ENCODE data around the gene IQGAP3. TPM values are rescaled to one million over a fixed set of nuclear protein-coding genes. Genes with fewer than 3 reads are reported as not detected.

The IQGAP3 gene
- total and polyA plus RNA-seq, 2 of the 4 experiments (the other 2 are of a cell fraction), result 12.5 to 13.6 TPM

DNA sequence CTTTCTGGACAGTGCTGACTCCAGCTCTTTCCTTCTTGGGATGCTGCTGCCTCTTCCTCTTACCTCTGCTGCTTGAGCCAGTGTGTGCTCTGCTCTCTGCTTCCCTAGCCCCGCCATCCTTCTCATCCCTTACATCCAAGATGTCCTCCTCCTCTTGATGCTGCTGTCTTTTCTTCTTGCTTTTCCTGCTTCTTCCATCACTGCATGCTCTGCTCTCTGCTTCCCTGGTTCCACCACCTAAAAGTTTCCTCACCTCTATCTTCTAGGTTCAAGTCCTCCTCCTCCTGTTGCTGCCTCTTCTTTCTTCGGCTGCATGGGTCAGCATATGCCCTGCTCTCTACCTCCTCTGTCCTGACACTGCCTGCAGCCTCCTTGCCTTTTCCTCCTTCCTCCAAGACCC, 22.7 kb upstream of the IQGAP3 start:
- Histone ChIP-seq H2AK5ac (ENCODE audit: low read depth, low read length) (no peak overlapping the region), H2AFZ (replicated peaks; ENCODE audit: low read length, poor library complexity) (no peak overlapping the region), H3K36me3 (ENCODE audit: control insufficient read depth, insufficient read depth, low read length) (peaks cover 33% of the 10 kb centered on the region), H3K79me1 (ENCODE audit: low read depth in 1 of 2, low read length in 2 of 2) (peaks cover 18 to 54% of the 10 kb centered on the region in 2 experiments), H2BK15ac (ENCODE audit: low read depth, low read length) (no peak overlapping the region), H3K9me1 (ENCODE audit: insufficient read depth, low read length) (peaks cover 10% of the 10 kb centered on the region), H3K23ac (ENCODE audit: low read depth, low read length) (no peak overlapping the region), H3K27me3 (ENCODE audit: control insufficient read depth, insufficient read depth, low read length) (no peaks in the 10 kb centered on the region), H3K56ac (ENCODE audit: extremely low read depth, insufficient read depth, low read length) (no peak overlapping the region), H2BK120ac (ENCODE audit: low read depth, low read length) (no peak overlapping the region), H2BK5ac (ENCODE audit: low read depth, low read length, poor library complexity, severe bottlenecking) (no peak overlapping the region), H4K5ac (ENCODE audit: low read depth, low read length) (no peak overlapping the region), H3K9ac (ENCODE audit: low read depth, low read length) (no peak overlapping the region), H3K4me2 (ENCODE audit: low read depth, low read length) (no peak overlapping the region), H2BK20ac (ENCODE audit: low read depth, low read length) (no peak overlapping the region), H4K20me1 (ENCODE audit: insufficient read depth, low read length) (no peaks in the 10 kb centered on the region), H4K8ac (ENCODE audit: low read depth in 2 of 2, low read length in 2 of 2) (no peak overlapping the region), H3K9me3 (ENCODE audit: control insufficient read depth, insufficient read depth, low read length) (no peaks in the 10 kb centered on the region), H3K4me3 (ENCODE audit: insufficient read depth, low read depth, low read length) (no peak overlapping the region), H2AK9ac (replicated peaks; ENCODE audit: low read depth, low read length, poor library complexity) (no peak overlapping the region), H3K18ac (ENCODE audit: low read depth, low read length) (no peak overlapping the region), H3K4me1 (ENCODE audit: control insufficient read depth, insufficient read depth, low read length) (peaks cover 3% of the 10 kb centered on the region; the same call in 1 of the 2 replicates), H4K91ac (ENCODE audit: insufficient read depth, low read depth, low read length) (no peak overlapping the region), H3K14ac (replicated peaks; ENCODE audit: low read depth, low read length) (no peak overlapping the region), H3K27ac (ENCODE audit: insufficient read depth, low read length) (no peak overlapping the region), H3K4ac (ENCODE audit: low read depth, low read length) (no peak overlapping the region)
- BruUV-seq (replicated peaks), result no TSS peak
- no peak for DNase-seq
- dilution Hi-C loops (cut with HindIII; ENCODE audit: low sequenced_read_pairs, unreplicated experiment) (no loop called here), in situ Hi-C loops (cut with MboI; ENCODE audit: low sequenced_read_pairs) (no loop called here), intact Hi-C loops (cut with micrococcal nuclease) (no loop called here)
- 100% methylated on average over 2 of the region's 2 CpGs; no CpG with 5 or more reads in 1 of the 2 experiments for WGBS, 2 experiments (ENCODE audit: extremely low coverage in 2 of 2, insufficient read length in 1 of 2)
- no peak for ATAC-seq (ENCODE audit: low read depth)
- TF ChIP-seq RFX5 (IDR thresholded peaks at IDR 0.05; ENCODE audit: low read depth, low read length) (no peak), MXI1 (IDR thresholded peaks at IDR 0.05; ENCODE audit: borderline replicate concordance, low read depth, low read length) (no peak), CHD1 (IDR thresholded peaks at IDR 0.05; ENCODE audit: low read depth, low read length) (no peak), RAD21 (IDR thresholded peaks at IDR 0.05; ENCODE audit: low read length) (no peak), USF2 (IDR thresholded peaks at IDR 0.05; ENCODE audit: low read depth, low read length) (no peak), RCOR1 (IDR thresholded peaks at IDR 0.05; ENCODE audit: insufficient replicate concordance, low read length) (no peak), FOS (IDR thresholded peaks at IDR 0.05; ENCODE audit: low read depth, low read length) (no peak), POLR2A (IDR thresholded peaks at IDR 0.05; ENCODE audit: low read depth, low read length) (no peak), NFE2L2 (IDR thresholded peaks at IDR 0.05; ENCODE audit: low read depth, low read length) (no peak), CTCF (conservative IDR thresholded peaks at IDR 0.05; ENCODE audit: low read depth, low read length) (no peak), MAZ (IDR thresholded peaks at IDR 0.05; ENCODE audit: borderline replicate concordance, low read depth, low read length) (no peak), BHLHE40 (IDR thresholded peaks at IDR 0.05; ENCODE audit: low read depth, low read length) (no peak)
- ChIA-PET CTCF (no interaction called here), POLR2A (ENCODE audit: unreplicated experiment) (no interaction called here)
